ENCODE measurements around the gene IFNAR2. TPM values are rescaled to one million over a fixed set of nuclear protein-coding genes. Genes with fewer than 3 reads are reported as not detected.

IFNAR2 gene
- total and polyA plus RNA-seq, 11 donors = 6.5 to 46.7 (median 12.0) TPM

- no peaks in the 10 kb centered on the region for H3K36me3 ChIP-seq
- peaks cover 0 to 6% (median 0%) of the 10 kb centered on the region in 12 donors for H3K9me3 ChIP-seq
- intact Hi-C loops (cut with DNase I) = loop anchor here in 1 of 10 donors (10.0 kb wide), 1 partner anchor 397 kb away; no protein-coding TSS in a partner anchor
- no peak overlapping the region for H3K4me3 ChIP-seq
- WGBS, 4 donors = 58 to 88% (median 77%) methylated on average over 4 of the region's 4 CpGs
- DNase-seq = no peak
- TF ChIP-seq CTCF (IDR thresholded peaks at IDR 0.05) = no peak
- no peak for TF ChIP-seq POLR2A (IDR thresholded peaks at IDR 0.05)
- ATAC-seq = no peak
- no peaks in the 10 kb centered on the region for H3K27me3 ChIP-seq
- peak overlapping the region in 1 of 12 donors; percentile 57 for H3K27ac ChIP-seq
- H3K4me1 ChIP-seq = peaks cover 0 to 65% (median 10%) of the 10 kb centered on the region in 12 donors
Observed at GRCh38 chr21:33207449-33208149, 22.1 kb upstream of the IFNAR2 start.

GRCh38 chr21:33208534-33208933, 21.2 kb upstream of the IFNAR2 start:
- ATAC-seq = no peak
- H3K4me1 ChIP-seq = peaks cover 0 to 70% (median 11%) of the 10 kb centered on the region in 12 donors
- no peak for TF ChIP-seq CTCF (IDR thresholded peaks at IDR 0.05)
- no peak for TF ChIP-seq POLR2A (IDR thresholded peaks at IDR 0.05)
- WGBS, 4 donors = 34 to 100% (median 73%) methylated on average over 1 of the region's 1 CpG
- intact Hi-C loops (cut with DNase I) = loop anchor here in 1 of 10 donors (10.0 kb wide), 1 partner anchor 396 kb away; no protein-coding TSS in a partner anchor
- no peak overlapping the region for H3K27ac ChIP-seq
- H3K4me3 ChIP-seq = no peak overlapping the region
- DNase-seq = no peak
- peaks cover 0 to 6% (median 0%) of the 10 kb centered on the region in 12 donors for H3K9me3 ChIP-seq
- no peaks in the 10 kb centered on the region for H3K36me3 ChIP-seq
- H3K27me3 ChIP-seq = no peaks in the 10 kb centered on the region

GRCh38 chr21:33211305-33211704, 18.4 kb upstream of the IFNAR2 start:
- no peaks in the 10 kb centered on the region for H3K27me3 ChIP-seq
- peak overlapping the region in 6 of 12 donors; percentile 10 to 60 (median 48) for H3K27ac ChIP-seq
- TF ChIP-seq CTCF (IDR thresholded peaks at IDR 0.05) (no peak), POLR2A (IDR thresholded peaks at IDR 0.05) (no peak)
- H3K9me3 ChIP-seq = peaks cover 0 to 6% (median 0%) of the 10 kb centered on the region in 12 donors
- DNase-seq (no peak), ATAC-seq (no peak)
- H3K4me1 ChIP-seq = peaks cover 0 to 70% (median 11%) of the 10 kb centered on the region in 12 donors
- intact Hi-C loops (cut with DNase I) = no loop called here
- H3K4me3 ChIP-seq = no peak overlapping the region
- WGBS, 4 donors = 80 to 86% (median 82%) methylated on average over 7 of the region's 7 CpGs
- H3K36me3 ChIP-seq = no peaks in the 10 kb centered on the region

- H3K4me1 ChIP-seq = peaks cover 0 to 70% (median 11%) of the 10 kb centered on the region in 12 donors
- peak overlapping the region in 10 of 12 donors; percentile 10 to 60 (median 38) for H3K27ac ChIP-seq
- intact Hi-C loops (cut with DNase I) = no loop called here
- H3K4me3 ChIP-seq = peak overlapping the region in 4 of 12 donors; percentile 2 to 16 (median 4)
- DNase-seq (no peak), ATAC-seq (no peak)
- no peak for TF ChIP-seq POLR2A (IDR thresholded peaks at IDR 0.05)
- TF ChIP-seq CTCF (IDR thresholded peaks at IDR 0.05) = no peak
- no peaks in the 10 kb centered on the region for H3K27me3 ChIP-seq
- H3K9me3 ChIP-seq = peaks cover 0 to 6% (median 0%) of the 10 kb centered on the region in 12 donors
- WGBS, 4 donors = 44 to 60% (median 49%) methylated on average over 6 of the region's 6 CpGs
- H3K36me3 ChIP-seq = no peaks in the 10 kb centered on the region
Observed at GRCh38 chr21:33211732-33212131, 18.0 kb upstream of the IFNAR2 start.

All from heart left ventricle (tissue), 16 donors.